Measurements from ENCODE around the gene GPER1.

Gene GPER1

GRCh38 chr7:1044189-1045068 is 43.5 kb upstream of the GPER1 start, which contains the start of gene GPR146:
Gene GPR146 (plus strand): TSS chr7:1044546. CDS start chr7:1057516, 12,970 bp downstream.
- peak; percentile 97 for DNase-seq (ENCODE audit: low read depth)

GRCh38 chr7:1045069-1046063 is 42.5 kb upstream of the GPER1 start:
- peak overlapping the region; percentile 69 for H3K4me3 ChIP-seq (ENCODE audit: low read depth, low read length)
- no peak for TF ChIP-seq CTCF (conservative IDR thresholded peaks at IDR 0.05; ENCODE audit: low read depth, low read length)
- no peak for DNase-seq (ENCODE audit: low read depth)

More at GRCh38 chr7:1044189-1045068, 43.5 kb upstream of the GPER1 start, which contains the start of gene GPR146:
- H3K4me3 ChIP-seq (ENCODE audit: low read depth, low read length), result peak within 1 kb of the TSS; percentile 69
- TF ChIP-seq CTCF (conservative IDR thresholded peaks at IDR 0.05; ENCODE audit: low read depth, low read length), result peak; percentile 70

- no peak for DNase-seq (ENCODE audit: low read depth)
- TF ChIP-seq CTCF (conservative IDR thresholded peaks at IDR 0.05; ENCODE audit: low read depth, low read length), result no peak
- no peak overlapping the region for H3K4me3 ChIP-seq (ENCODE audit: low read depth, low read length)
These were observed 40.9 kb upstream of the GPER1 start for GRCh38 chr7:1046722-1047679.

GRCh38 chr7:1049006-1049741 is 38.7 kb upstream of the GPER1 start:
- no peak for DNase-seq (ENCODE audit: low read depth)
- no peak for TF ChIP-seq CTCF (conservative IDR thresholded peaks at IDR 0.05; ENCODE audit: low read depth, low read length)
- no peak overlapping the region for H3K4me3 ChIP-seq (ENCODE audit: low read depth, low read length)

GRCh38 chr7:1049801-1050200 is 38.1 kb upstream of the GPER1 start:
- no peak overlapping the region for H3K4me3 ChIP-seq (ENCODE audit: low read depth, low read length)
- no peak for TF ChIP-seq CTCF (conservative IDR thresholded peaks at IDR 0.05; ENCODE audit: low read depth, low read length)

More at GRCh38 chr7:1049801-1050200, 38.1 kb upstream of the GPER1 start:
- no peak for DNase-seq (ENCODE audit: low read depth)
